Esophagus (tissue), 2 donors: ENCODE measurements around the gene RASAL1. TPM values are rescaled to one million over a fixed set of nuclear protein-coding genes. Genes with fewer than 3 reads are reported as not detected.
A peak's percentile ranks its signal among the peaks of the same experiment; 100 is the strongest.
"Not testable (repeated sequence)": the region's sequence is repeated elsewhere in the genome, so short reads cannot be mapped to it uniquely, and the experiment has no call there.

Experiments used
- H3K27ac ChIP-seq, 2 donors: one replicate each; pipeline ENCODE4 v1.5.1; 2013; ENCODE audit warnings: low read depth in 2 of 2, mild to moderate bottlenecking in 2 of 2, inconsistent platforms in 1 of 2, low read length in 1 of 2, moderate library complexity in 1 of 2
- H3K27me3 ChIP-seq, 2 donors: one replicate each; pipeline ENCODE4 v1.6.1; 2013; ENCODE audit warnings: low read length in 2 of 2, control low read depth in 1 of 2, mild to moderate bottlenecking in 1 of 2; ENCODE audit not compliant: insufficient read depth in 2 of 2, control insufficient read depth in 1 of 2
- H3K36me3 ChIP-seq, 2 donors: one replicate each; pipeline ENCODE4 v1.6.1; 2013; ENCODE audit warnings: low read length in 1 of 2; ENCODE audit not compliant: control insufficient read depth in 2 of 2, insufficient read depth in 2 of 2
- H3K4me1 ChIP-seq, 2 donors: one replicate each; pipeline ENCODE4 v1.6.1; 2013; ENCODE audit warnings: low read length in 1 of 2; ENCODE audit not compliant: control insufficient read depth in 2 of 2, insufficient read depth in 2 of 2
- H3K4me3 ChIP-seq, 2 donors: one replicate each; pipeline ENCODE4 v1.5.1; 2013; ENCODE audit warnings: low read length in 2 of 2, mild to moderate bottlenecking in 2 of 2, low read depth in 1 of 2, moderate library complexity in 1 of 2
- H3K9me3 ChIP-seq, 2 donors: one replicate each; pipeline ENCODE4 v1.6.1; 2013; ENCODE audit warnings: mild to moderate bottlenecking in 2 of 2, low read depth in 1 of 2, low read length in 1 of 2, moderate library complexity in 1 of 2; ENCODE audit not compliant: control insufficient read depth in 2 of 2, insufficient read depth in 1 of 2
- WGBS, 2 donors: extraction: QIAGEN DNeasy Blood & Tissue Kit; methylation state at CpG; one replicate each; pipeline ENCODE4 v1.1.7; 2013; 5-methylcytosine and 5-hydroxymethylcytosine counted together
- polyA plus RNA-seq, 2 donors: library from polyadenylated mRNA; stranded (reverse); fragments of 200-250 nt; gene quantifications; one replicate each; pipeline ENCODE4 v1.2.3, GENCODE V29; 2013
- donor health status: healthy with polysubstance abuse.
- donor health status: Bipolar disorder and iron deficiency.

Gene RASAL1
- polyA plus RNA-seq, 2 donors, result 43.4 to 52.7 TPM

DNA sequence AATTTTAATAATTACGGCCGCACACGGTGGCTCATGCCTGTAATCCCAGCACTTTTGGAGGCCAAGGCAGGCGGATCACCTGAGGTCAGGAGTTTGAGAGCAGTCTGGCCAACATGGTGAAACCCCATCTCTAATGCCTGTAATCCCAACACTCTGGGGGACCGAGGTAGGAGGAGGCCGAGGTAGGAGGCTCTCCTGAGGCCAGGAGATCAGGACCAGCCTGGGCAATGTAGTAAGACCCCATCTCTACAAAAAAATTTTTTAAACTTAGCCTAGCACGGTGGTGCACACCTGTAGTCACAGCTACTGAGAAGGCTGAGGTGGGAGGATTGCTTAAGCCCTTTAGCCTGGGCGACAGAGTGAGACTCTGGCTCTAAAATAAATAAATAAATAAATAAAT, 8.4 kb upstream of the RASAL1 start:
- Histone ChIP-seq H3K36me3 (no peaks in the 10 kb centered on the region), H3K4me3 (no peak overlapping the region), H3K27ac (no peak overlapping the region), H3K9me3 (no peaks in the 10 kb centered on the region), H3K27me3 (no peaks in the 10 kb centered on the region), H3K4me1 (peaks cover 0 to 3% of the 10 kb centered on the region in 2 donors)
- 93% methylated on average over 8 of the region's 8 CpGs for WGBS, 2 donors

DNA sequence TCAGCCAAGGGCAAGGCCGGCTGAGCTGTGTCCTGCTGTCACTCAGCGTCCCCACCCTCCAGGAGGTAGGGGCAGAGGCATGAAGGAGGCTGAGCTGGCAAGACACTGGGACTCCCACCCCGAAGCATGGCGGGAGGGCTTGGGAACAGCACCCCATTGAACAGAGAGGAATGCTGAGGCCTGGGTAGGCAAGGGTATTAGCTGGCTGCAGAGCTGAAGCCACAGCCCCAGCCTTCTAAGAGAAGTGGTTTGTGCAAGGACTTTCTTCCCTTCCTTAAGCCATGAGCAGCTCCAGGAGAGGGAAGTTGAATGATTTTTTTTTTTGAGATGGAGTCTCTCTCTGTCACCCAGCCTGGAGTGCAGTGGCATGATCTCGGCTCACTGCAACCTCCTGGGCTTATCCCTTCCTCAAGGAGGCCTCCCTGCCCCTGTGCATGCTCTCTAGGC, 7.3 kb upstream of the RASAL1 start:
- WGBS, 2 donors, result 77 to 83% methylated on average over 5 of the region's 5 CpGs
- Histone ChIP-seq H3K36me3 (no peaks in the 10 kb centered on the region), H3K4me3 (no peak overlapping the region), H3K9me3 (no peaks in the 10 kb centered on the region), H3K27me3 (no peaks in the 10 kb centered on the region), H3K27ac (peak overlapping the region in 1 of 2 donors; percentile 36), H3K4me1 (peaks cover 0 to 6% of the 10 kb centered on the region in 2 donors)

GRCh38 chr12:113142173-113142885, 6.8 kb upstream of the RASAL1 start:
- no peaks in the 10 kb centered on the region for H3K9me3 ChIP-seq
- H3K36me3 ChIP-seq, result no peaks in the 10 kb centered on the region
- H3K4me1 ChIP-seq, result peaks cover 0 to 7% of the 10 kb centered on the region in 2 donors
- 46 to 59% methylated on average over 17 of the region's 17 CpGs for WGBS, 2 donors
- H3K27me3 ChIP-seq, result no peaks in the 10 kb centered on the region
- H3K4me3 ChIP-seq, result no peak overlapping the region
- H3K27ac ChIP-seq, result peak overlapping the region in 1 of 2 donors; percentile 20

GRCh38 chr12:113141716-113142115, 6.2 kb upstream of the RASAL1 start:
- not testable (repeated sequence) for H3K36me3 ChIP-seq, H3K27me3 ChIP-seq, H3K4me1 ChIP-seq, H3K9me3 ChIP-seq, H3K4me3 ChIP-seq
- H3K27ac ChIP-seq, result peak overlapping the region in 1 of 2 donors; percentile 20
- 74 to 83% methylated on average over 3 of the region's 3 CpGs for WGBS, 2 donors

- no peak overlapping the region for H3K4me3 ChIP-seq
- H3K4me1 ChIP-seq, result peaks cover 0 to 7% of the 10 kb centered on the region in 2 donors
- no peaks in the 10 kb centered on the region for H3K27me3 ChIP-seq
- 71 to 82% methylated on average over 7 of the region's 7 CpGs for WGBS, 2 donors
- no peaks in the 10 kb centered on the region for H3K9me3 ChIP-seq
- H3K36me3 ChIP-seq, result no peaks in the 10 kb centered on the region
- no peak overlapping the region for H3K27ac ChIP-seq
These were observed 5.1 kb upstream of the RASAL1 start for GRCh38 chr12:113140706-113141105.

DNA sequence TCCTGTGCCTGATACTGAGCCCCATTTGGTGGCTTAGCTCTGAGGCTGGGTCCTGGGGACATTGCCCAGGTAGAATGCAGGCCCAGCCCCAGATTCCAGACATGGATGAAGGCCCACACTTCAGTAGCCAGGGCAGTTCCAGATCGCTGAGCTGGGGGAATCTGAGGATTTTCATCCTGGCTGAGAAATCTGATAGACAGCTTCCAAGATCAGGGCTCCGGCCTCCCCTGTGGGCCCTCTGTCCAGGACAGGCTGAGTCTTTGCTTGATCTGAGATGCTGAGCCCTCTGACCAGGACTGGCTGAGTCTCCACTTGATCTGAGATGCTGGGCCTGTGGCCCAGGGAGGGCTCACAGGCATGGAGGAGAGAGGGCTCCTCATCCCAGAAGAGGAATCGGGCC, 3.3 kb upstream of the RASAL1 start:
- H3K4me3 ChIP-seq, result no peak overlapping the region
- WGBS, 2 donors, result 78 to 80% methylated on average over 3 of the region's 3 CpGs
- peak overlapping the region in 1 of 2 donors; percentile 25 for H3K27ac ChIP-seq
- H3K9me3 ChIP-seq, result no peaks in the 10 kb centered on the region
- H3K36me3 ChIP-seq, result no peaks in the 10 kb centered on the region
- peaks cover 0 to 7% of the 10 kb centered on the region in 2 donors for H3K4me1 ChIP-seq
- H3K27me3 ChIP-seq, result no peaks in the 10 kb centered on the region

- Histone ChIP-seq H3K4me1 (peaks cover 0 to 7% of the 10 kb centered on the region in 2 donors), H3K27me3 (no peaks in the 10 kb centered on the region), H3K4me3 (no peak overlapping the region), H3K36me3 (no peaks in the 10 kb centered on the region), H3K9me3 (no peaks in the 10 kb centered on the region), H3K27ac (peak overlapping the region; percentile 25 to 93)
- 78 to 82% methylated on average over 12 of the region's 12 CpGs for WGBS, 2 donors
These were observed 2.6 kb upstream of the RASAL1 start for GRCh38 chr12:113137861-113138783.

- Histone ChIP-seq H3K9me3 (no peaks in the 10 kb centered on the region), H3K4me3 (no peak overlapping the region), H3K4me1 (peaks cover 0 to 4% of the 10 kb centered on the region in 2 donors), H3K27ac (peak overlapping the region; percentile 87 to 93), H3K36me3 (no peaks in the 10 kb centered on the region), H3K27me3 (no peaks in the 10 kb centered on the region)
- 57 to 60% methylated on average over 6 of the region's 6 CpGs for WGBS, 2 donors
These were observed 1.5 kb upstream of the RASAL1 start for GRCh38 chr12:113136990-113137511.

DNA sequence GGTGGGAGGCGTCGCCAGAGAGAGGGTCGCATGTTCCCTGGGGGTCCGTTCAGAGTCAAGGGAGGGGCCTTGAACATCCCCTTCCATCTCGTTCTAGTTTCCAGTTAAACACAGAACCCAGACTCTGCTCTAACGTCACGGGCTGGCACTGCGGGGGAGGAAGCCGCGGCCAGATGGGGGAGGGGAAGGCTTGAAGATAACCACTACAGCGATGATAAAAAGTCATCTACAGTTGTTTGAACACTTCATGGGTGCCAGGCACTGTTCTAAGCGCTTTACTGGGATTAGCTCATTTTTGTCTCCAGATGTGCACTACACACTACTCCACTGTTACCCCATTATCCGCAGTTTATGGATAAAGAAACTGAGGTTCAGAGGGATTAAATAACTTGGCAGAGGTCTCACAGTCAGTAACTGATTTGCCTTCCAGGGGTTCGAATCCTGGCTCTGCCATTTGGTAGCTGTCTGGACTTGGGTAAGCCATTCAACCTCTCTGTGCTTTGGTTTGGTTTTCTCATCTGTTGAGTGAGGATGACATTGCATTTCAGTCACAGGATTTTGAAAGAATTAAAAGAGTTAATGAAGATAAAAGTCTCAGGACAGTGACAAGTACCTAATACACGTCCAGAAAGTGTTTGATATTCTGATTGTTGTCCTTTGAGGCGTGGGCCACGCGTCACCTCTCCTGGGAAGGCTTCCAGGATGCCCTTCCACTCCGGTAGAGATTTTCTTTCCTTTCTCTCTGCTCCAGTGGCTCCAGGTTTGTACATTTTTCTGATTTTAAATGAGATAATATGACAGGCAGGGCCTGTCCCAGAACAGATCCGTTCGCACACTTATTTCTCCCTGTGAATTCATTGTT, 798 bp upstream of the RASAL1 start:
- no peaks in the 10 kb centered on the region for H3K9me3 ChIP-seq
- peak overlapping the region; percentile 87 to 93 for H3K27ac ChIP-seq
- H3K4me1 ChIP-seq, result peaks cover 0 to 4% of the 10 kb centered on the region in 2 donors
- no peaks in the 10 kb centered on the region for H3K27me3 ChIP-seq
- H3K4me3 ChIP-seq, result peak overlapping the region; percentile 7 to 79
- H3K36me3 ChIP-seq, result no peaks in the 10 kb centered on the region
- 27 to 29% methylated on average over 21 of the region's 21 CpGs for WGBS, 2 donors
